Endodermal cell (in vitro differentiated cells): ENCODE measurements around the gene ATP6V0B. TPM values are rescaled to one million over a fixed set of nuclear protein-coding genes. Genes with fewer than 3 reads are reported as not detected.

Source experiments
- DNase-seq: peaks from one replicate; pipeline ENCODE4 v3.0.0-alpha.2; 2017
- H3K27ac ChIP-seq: 2 replicates; pipeline ENCODE4 v1.5.1; 2013; ENCODE audit warnings: mild to moderate bottlenecking, low read depth, low read length, moderate library complexity
- H3K27me3 ChIP-seq: 2 replicates; pipeline ENCODE4 v1.6.1; 2013; ENCODE audit warnings: mild to moderate bottlenecking, low read length, moderate library complexity; ENCODE audit not compliant: insufficient read depth, control insufficient read depth, poor library complexity, severe bottlenecking
- H3K36me3 ChIP-seq: 2 replicates; pipeline ENCODE4 v1.7.0; 2013; ENCODE audit warnings: mild to moderate bottlenecking, low read length, moderate library complexity; ENCODE audit not compliant: control insufficient read depth, insufficient read depth
- H3K4me1 ChIP-seq: one replicate; pipeline ENCODE4 v1.7.0; 2013; ENCODE audit warnings: low read length; ENCODE audit not compliant: control insufficient read depth, insufficient read depth
- H3K4me3 ChIP-seq: 2 replicates; pipeline ENCODE4 v1.5.1; 2013; ENCODE audit warnings: mild to moderate bottlenecking, low read length, moderate library complexity
- H3K9ac ChIP-seq: 2 replicates; pipeline ENCODE4 v1.6.1; 2013; ENCODE audit warnings: mild to moderate bottlenecking, low read length, moderate library complexity; ENCODE audit not compliant: poor library complexity, severe bottlenecking; ENCODE audit errors: extremely low read depth
- H3K9me3 ChIP-seq: 2 replicates; pipeline ENCODE4 v1.6.1; 2013; ENCODE audit warnings: mild to moderate bottlenecking, low read length, moderate library complexity; ENCODE audit not compliant: control insufficient read depth
- H3K27ac Mint-ChIP-seq: 2 replicates; pipeline ENCODE4 v1.8.0; 2020; ENCODE audit warnings: mixed read lengths
- H3K27me3 Mint-ChIP-seq: 2 replicates; pipeline ENCODE4 v1.8.0; 2021; ENCODE audit warnings: mild to moderate bottlenecking, mixed read lengths; ENCODE audit not compliant: insufficient read depth
- H3K36me3 Mint-ChIP-seq: 2 replicates; pipeline ENCODE4 v1.8.0; 2020; ENCODE audit warnings: low read depth, mixed read lengths
- H3K4me1 Mint-ChIP-seq: 2 replicates; pipeline ENCODE4 v1.8.0; 2020; ENCODE audit warnings: mixed read lengths
- H3K4me3 Mint-ChIP-seq: 2 replicates; pipeline ENCODE4 v1.8.0; 2020; ENCODE audit warnings: mild to moderate bottlenecking, moderate library complexity, mixed read lengths
- H3K9me3 Mint-ChIP-seq: 2 replicates; pipeline ENCODE4 v1.8.0; 2020; ENCODE audit warnings: mild to moderate bottlenecking, mixed read lengths
- CTCF ChIP-seq: fragments of 200-600 bp; sonication (generic); conservative IDR thresholded peaks from 2 replicates; pipeline ENCODE4 v1.5.0; 2021; ENCODE audit warnings: antibody characterized with exemption, mild to moderate bottlenecking
- WGBS, 2 experiments: methylation state at CpG; one replicate each; pipeline versions ENCODE4 v1.1.5 to v1.1.7; 2013; ENCODE audit warnings: missing lambda C conversion rate in 2 of 2, mixed read lengths in 1 of 2; ENCODE audit not compliant: insufficient coverage in 1 of 2, insufficient read length in 1 of 2; 5-methylcytosine and 5-hydroxymethylcytosine counted together
- total RNA-seq, 2 donors: library from RNA; stranded (reverse); fragmentation: NEBNext Ultra II Directional in 1 of 2; extraction: Animal tissue kit (Norgen Biotek cat#: 25700) in 1 of 2; gene quantifications; 2 replicates in 1 of 2; 3 replicates in 1 of 2; pipeline ENCODE4 v1.2.1, GENCODE V29; 2021

Gene ATP6V0B
- total RNA-seq, 2 donors from 2014 or later, result 108 to 116 TPM

- Mint-ChIP-seq H3K4me1 (peaks cover 25% of the 10 kb centered on the region), H3K9me3 (no peaks in the 10 kb centered on the region), H3K27me3 (no peaks in the 10 kb centered on the region), H3K27ac (peak overlapping the region; percentile 93), H3K4me3 (peak overlapping the region; percentile 72), H3K36me3 (peaks cover 35% of the 10 kb centered on the region)
- peak overlapping the region; percentile 26 for H3K27ac ChIP-seq
- DNase-seq, result peak; percentile 70
- WGBS, 2 experiments, result 2 to 3% methylated on average over 8 to 33 of the region's 34 CpGs
- no peak for TF ChIP-seq CTCF
- H3K36me3 ChIP-seq, result peaks cover 39% of the 10 kb centered on the region
- peak overlapping the region; percentile 90 for H3K4me3 ChIP-seq
- no peaks in the 10 kb centered on the region for H3K9me3 ChIP-seq
- H3K9ac ChIP-seq, result peak overlapping the region; percentile 81
- no peaks in the 10 kb centered on the region for H3K27me3 ChIP-seq
- peaks cover 6% of the 10 kb centered on the region for H3K4me1 ChIP-seq
Measured at GRCh38 chr1:43975249-43975961, 645 bp downstream of the ATP6V0B start.

- Histone ChIP-seq H3K36me3 (peaks cover 39% of the 10 kb centered on the region), H3K27me3 (no peaks in the 10 kb centered on the region), H3K4me3 (peak overlapping the region; percentile 90), H3K9me3 (no peaks in the 10 kb centered on the region), H3K4me1 (peaks cover 7% of the 10 kb centered on the region), H3K9ac (peak overlapping the region; percentile 81), H3K27ac (no peak overlapping the region)
- no peak for DNase-seq
- 78 to 91% methylated on average over 2 to 4 of the region's 4 CpGs for WGBS, 2 experiments
- peaks cover 35% of the 10 kb centered on the region for H3K36me3 Mint-ChIP-seq
- peaks cover 29% of the 10 kb centered on the region for H3K4me1 Mint-ChIP-seq
- H3K9me3 Mint-ChIP-seq, result no peaks in the 10 kb centered on the region
- TF ChIP-seq CTCF, result peak; percentile 36
- H3K27me3 Mint-ChIP-seq, result no peaks in the 10 kb centered on the region
- peak overlapping the region; percentile 93 for H3K27ac Mint-ChIP-seq
- peak overlapping the region; percentile 72 for H3K4me3 Mint-ChIP-seq
Measured at GRCh38 chr1:43976045-43976444, 1.3 kb downstream of the ATP6V0B start.

GRCh38 chr1:43976890-43977289 is 2.1 kb downstream of the ATP6V0B start:
- peaks cover 36% of the 10 kb centered on the region for H3K36me3 Mint-ChIP-seq

More at GRCh38 chr1:43976890-43977289, 2.1 kb downstream of the ATP6V0B start:
- Histone ChIP-seq H3K27ac (no peak overlapping the region), H3K9ac (no peak overlapping the region), H3K36me3 (peaks cover 36% of the 10 kb centered on the region), H3K4me1 (peaks cover 7% of the 10 kb centered on the region), H3K4me3 (peak overlapping the region; percentile 53), H3K9me3 (no peaks in the 10 kb centered on the region), H3K27me3 (no peaks in the 10 kb centered on the region)
- H3K4me1 Mint-ChIP-seq, result peaks cover 29% of the 10 kb centered on the region
- no peaks in the 10 kb centered on the region for H3K27me3 Mint-ChIP-seq
- no peak for DNase-seq
- H3K9me3 Mint-ChIP-seq, result no peaks in the 10 kb centered on the region
- 92 to 95% methylated on average over 8 of the region's 8 CpGs for WGBS, 2 experiments
- H3K4me3 Mint-ChIP-seq, result peak overlapping the region; percentile 72
- no peak overlapping the region for H3K27ac Mint-ChIP-seq
- no peak for TF ChIP-seq CTCF
